Stimulated activated CD4-positive, alpha-beta T cell treated with anti-CD3 and anti-CD28 coated beads, Interleukin-4, amount 100 ng/mL, for 1 hour (primary cell): Measurements from ENCODE around the gene BMPER.
"Not testable (repeated sequence)": the region's sequence is repeated elsewhere in the genome, so short reads cannot be mapped to it uniquely, and the experiment has no call there.

Source experiments
- DNase-seq: peaks from one replicate; pipeline ENCODE4 v3.0.0-alpha.2; 2020

BMPER gene

GRCh38 chr7:34145603-34146002 is 240.3 kb downstream of the BMPER start:
- no peak for DNase-seq

- DNase-seq, result no peak
Observed at GRCh38 chr7:34153656-34154270, 248.4 kb downstream of the BMPER start.

GRCh38 chr7:34155220-34155908 is 250.0 kb downstream of the BMPER start:
- no peak for DNase-seq

GRCh38 chr7:34156336-34156735 is 251.0 kb downstream of the BMPER start:
- no peak for DNase-seq

GRCh38 chr7:34157137-34157536 is 251.8 kb downstream of the BMPER start:
- no peak for DNase-seq

GRCh38 chr7:34158368-34159153 is 253.2 kb downstream of the BMPER start:
- no peak for DNase-seq

GRCh38 chr7:34160261-34160752 is 255.0 kb downstream of the BMPER start:
- no peak for DNase-seq

- no peak for DNase-seq
Observed at GRCh38 chr7:34162027-34162565, 256.8 kb downstream of the BMPER start.

- no peak for DNase-seq
Observed at GRCh38 chr7:34162677-34163076, 257.3 kb downstream of the BMPER start.

- DNase-seq, result no peak
Observed at GRCh38 chr7:34163956-34164355, 258.6 kb downstream of the BMPER start.

- DNase-seq, result no peak
Observed at GRCh38 chr7:34165466-34165865, 260.1 kb downstream of the BMPER start.

GRCh38 chr7:34165927-34166550 is 260.7 kb downstream of the BMPER start:
- no peak for DNase-seq

- DNase-seq, result no peak
Observed at GRCh38 chr7:34168013-34168412, 262.7 kb downstream of the BMPER start.

- not testable (repeated sequence) for DNase-seq
Observed at GRCh38 chr7:34174688-34175616, 269.6 kb downstream of the BMPER start.

GRCh38 chr7:34175837-34176236 is 270.5 kb downstream of the BMPER start:
- DNase-seq, result no peak

GRCh38 chr7:34177476-34177875 is 272.1 kb downstream of the BMPER start:
- no peak for DNase-seq

GRCh38 chr7:34181271-34181958 is 276.1 kb downstream of the BMPER start:
- DNase-seq, result no peak

- DNase-seq, result no peak
Observed at GRCh38 chr7:34184466-34184865, 279.1 kb downstream of the BMPER start.

GRCh38 chr7:34187798-34188307 is 282.5 kb downstream of the BMPER start:
- DNase-seq, result no peak

- DNase-seq, result no peak
Observed at GRCh38 chr7:34189031-34189430, 283.7 kb downstream of the BMPER start.

- no peak for DNase-seq
Observed at GRCh38 chr7:34190299-34190698, 285.0 kb downstream of the BMPER start.
